ENCODE data around the gene XPNPEP1. TPM values are rescaled to one million over a fixed set of nuclear protein-coding genes. Genes with fewer than 3 reads are reported as not detected.

XPNPEP1 gene
- total RNA-seq, 2 donors from 2014 or later = 39.2 to 50.2 TPM

- peaks cover 45% of the 10 kb centered on the region for H3K36me3 ChIP-seq (ENCODE audit: control insufficient read depth, insufficient read depth, low read length)
- no peak for TF ChIP-seq CTCF (conservative IDR thresholded peaks at IDR 0.05)
- H3K27ac ChIP-seq (ENCODE audit: low read depth, low read length) = no peak overlapping the region
- H3K4me3 ChIP-seq (ENCODE audit: low read length) = no peak overlapping the region
- no peaks in the 10 kb centered on the region for H3K9me3 ChIP-seq (ENCODE audit: control insufficient read depth, low read length)
- Mint-ChIP-seq H3K27me3 (ENCODE audit: insufficient read depth) (no peaks in the 10 kb centered on the region), H3K9me3 (no peaks in the 10 kb centered on the region), H3K4me3 (no peak overlapping the region), H3K36me3 (ENCODE audit: low read depth) (peaks cover 49% of the 10 kb centered on the region), H3K4me1 (peaks cover 3% of the 10 kb centered on the region), H3K27ac (no peak overlapping the region)
- no peak for DNase-seq
- no peaks in the 10 kb centered on the region for H3K4me1 ChIP-seq (ENCODE audit: control insufficient read depth, insufficient read depth, low read length)
- H3K9ac ChIP-seq (ENCODE audit: extremely low read depth, low read length, poor library complexity, severe bottlenecking) = no peak overlapping the region
- 84 to 92% methylated on average over 5 to 7 of the region's 7 CpGs for WGBS, 2 experiments (ENCODE audit: insufficient coverage in 1 of 2, insufficient read length in 1 of 2)
- H3K27me3 ChIP-seq (ENCODE audit: control insufficient read depth, insufficient read depth, low read length, poor library complexity, severe bottlenecking) = no peaks in the 10 kb centered on the region
Measured at GRCh38 chr10:109902992-109903947, 20.0 kb downstream of the XPNPEP1 start.

- Histone ChIP-seq H3K27me3 (ENCODE audit: control insufficient read depth, insufficient read depth, low read length, poor library complexity, severe bottlenecking) (no peaks in the 10 kb centered on the region), H3K36me3 (ENCODE audit: control insufficient read depth, insufficient read depth, low read length) (peaks cover 23% of the 10 kb centered on the region), H3K27ac (ENCODE audit: low read depth, low read length) (no peak overlapping the region), H3K4me1 (ENCODE audit: control insufficient read depth, insufficient read depth, low read length) (no peaks in the 10 kb centered on the region), H3K4me3 (ENCODE audit: low read length) (no peak overlapping the region), H3K9ac (ENCODE audit: extremely low read depth, low read length, poor library complexity, severe bottlenecking) (no peak overlapping the region), H3K9me3 (ENCODE audit: control insufficient read depth, low read length) (no peaks in the 10 kb centered on the region)
- H3K27me3 Mint-ChIP-seq (ENCODE audit: insufficient read depth) = no peaks in the 10 kb centered on the region
- H3K4me1 Mint-ChIP-seq = peaks cover 3% of the 10 kb centered on the region
- peaks cover 32% of the 10 kb centered on the region for H3K36me3 Mint-ChIP-seq (ENCODE audit: low read depth)
- WGBS, 2 experiments (ENCODE audit: insufficient coverage in 1 of 2, insufficient read length in 1 of 2) = 90 to 100% methylated on average over 1 to 7 of the region's 9 CpGs
- TF ChIP-seq CTCF (conservative IDR thresholded peaks at IDR 0.05) = no peak
- H3K4me3 Mint-ChIP-seq = no peak overlapping the region
- H3K27ac Mint-ChIP-seq = no peak overlapping the region
- H3K9me3 Mint-ChIP-seq = no peaks in the 10 kb centered on the region
- DNase-seq = peak; percentile 6
Measured at GRCh38 chr10:109899356-109900331, 23.7 kb downstream of the XPNPEP1 start.

GRCh38 chr10:109898666-109899355 lies 24.5 kb downstream of the XPNPEP1 start:
- Histone ChIP-seq H3K27me3 (ENCODE audit: control insufficient read depth, insufficient read depth, low read length, poor library complexity, severe bottlenecking) (no peaks in the 10 kb centered on the region), H3K9me3 (ENCODE audit: control insufficient read depth, low read length) (no peaks in the 10 kb centered on the region), H3K4me1 (ENCODE audit: control insufficient read depth, insufficient read depth, low read length) (no peaks in the 10 kb centered on the region), H3K27ac (ENCODE audit: low read depth, low read length) (no peak overlapping the region), H3K9ac (ENCODE audit: extremely low read depth, low read length, poor library complexity, severe bottlenecking) (no peak overlapping the region), H3K4me3 (ENCODE audit: low read length) (no peak overlapping the region), H3K36me3 (ENCODE audit: control insufficient read depth, insufficient read depth, low read length) (peaks cover 20% of the 10 kb centered on the region)
- WGBS, 2 experiments (ENCODE audit: insufficient coverage in 1 of 2, insufficient read length in 1 of 2) = 95 to 96% methylated on average over 3 to 5 of the region's 5 CpGs
- Mint-ChIP-seq H3K27me3 (ENCODE audit: insufficient read depth) (no peaks in the 10 kb centered on the region), H3K4me1 (peaks cover 3% of the 10 kb centered on the region), H3K36me3 (ENCODE audit: low read depth) (peaks cover 27% of the 10 kb centered on the region), H3K4me3 (no peak overlapping the region), H3K27ac (no peak overlapping the region), H3K9me3 (no peaks in the 10 kb centered on the region)
- peak; percentile 26 for DNase-seq
- no peak for TF ChIP-seq CTCF (conservative IDR thresholded peaks at IDR 0.05)

Measured in endodermal cell (in vitro differentiated cells).